Measurements from ENCODE around the gene PIK3R1. TPM values are rescaled to one million over a fixed set of nuclear protein-coding genes. Genes with fewer than 3 reads are reported as not detected.

The PIK3R1 gene
- total RNA-seq, 1 donor from 2014 or later, result 174 TPM

- DNase-seq (ENCODE audit: low spot score), result no peak
Observed at GRCh38 chr5:68320413-68320986, 104.9 kb downstream of the PIK3R1 start.

- no peak for DNase-seq (ENCODE audit: low spot score)
Observed at GRCh38 chr5:68325065-68325580, 109.6 kb downstream of the PIK3R1 start.

- no peak for DNase-seq (ENCODE audit: low spot score)
Observed at GRCh38 chr5:68329554-68330255, 114.1 kb downstream of the PIK3R1 start.

- no peak for DNase-seq (ENCODE audit: low spot score)
Observed at GRCh38 chr5:68330574-68330973, 115.0 kb downstream of the PIK3R1 start.

- DNase-seq (ENCODE audit: low spot score), result no peak
Observed at GRCh38 chr5:68331192-68332079, 115.9 kb downstream of the PIK3R1 start.

GRCh38 chr5:68332080-68332451 lies 116.5 kb downstream of the PIK3R1 start:
- no peak for DNase-seq (ENCODE audit: low spot score)

- DNase-seq (ENCODE audit: low spot score), result no peak
Observed at GRCh38 chr5:68332556-68332955, 117.0 kb downstream of the PIK3R1 start.

GRCh38 chr5:68333649-68334552 lies 118.3 kb downstream of the PIK3R1 start:
- no peak for DNase-seq (ENCODE audit: low spot score)

GRCh38 chr5:68334553-68334886 lies 119.0 kb downstream of the PIK3R1 start:
- DNase-seq (ENCODE audit: low spot score), result no peak

- DNase-seq (ENCODE audit: low spot score), result no peak
Observed at GRCh38 chr5:68335075-68335474, 119.5 kb downstream of the PIK3R1 start.

- no peak for DNase-seq (ENCODE audit: low spot score)
Observed at GRCh38 chr5:68336200-68336599, 120.6 kb downstream of the PIK3R1 start.

- no peak for DNase-seq (ENCODE audit: low spot score)
Observed at GRCh38 chr5:68337235-68337634, 121.7 kb downstream of the PIK3R1 start.

- no peak for DNase-seq (ENCODE audit: low spot score)
Observed at GRCh38 chr5:68339921-68340321, 124.4 kb downstream of the PIK3R1 start.

- DNase-seq (ENCODE audit: low spot score), result no peak
Observed at GRCh38 chr5:68341006-68341405, 125.5 kb downstream of the PIK3R1 start.

GRCh38 chr5:68342693-68343092 lies 127.1 kb downstream of the PIK3R1 start:
- DNase-seq (ENCODE audit: low spot score), result no peak

GRCh38 chr5:68343421-68343826 lies 127.9 kb downstream of the PIK3R1 start:
- no peak for DNase-seq (ENCODE audit: low spot score)

GRCh38 chr5:68344447-68345111 lies 129.0 kb downstream of the PIK3R1 start:
- DNase-seq (ENCODE audit: low spot score), result no peak

GRCh38 chr5:68345171-68345570 lies 129.6 kb downstream of the PIK3R1 start:
- DNase-seq (ENCODE audit: low spot score), result no peak

- DNase-seq (ENCODE audit: low spot score), result no peak
Observed at GRCh38 chr5:68345582-68345981, 130.0 kb downstream of the PIK3R1 start.

- DNase-seq (ENCODE audit: low spot score), result no peak
Observed at GRCh38 chr5:68347536-68347935, 132.0 kb downstream of the PIK3R1 start.

Measured in mesenteric fat pad (tissue), 1 donor.